HL-60/S4 treated with phorbol 12-myristate 13-acetate at 8.2 ng/mL for 4 days and 3 days (cell line): ENCODE data around the gene SERPINB13.
"Not testable (repeated sequence)": the region's sequence is repeated elsewhere in the genome, so short reads cannot be mapped to it uniquely, and the experiment has no call there.

ENCODE experiments used
- in situ Hi-C: fragments of 300-500 bp; cut with MboI; formaldehyde crosslinking; loops from 2 replicates; pipeline ENCODE4 v1.15.0; 2022; ENCODE audit warnings: low sequenced_read_pairs

Gene SERPINB13

DNA sequence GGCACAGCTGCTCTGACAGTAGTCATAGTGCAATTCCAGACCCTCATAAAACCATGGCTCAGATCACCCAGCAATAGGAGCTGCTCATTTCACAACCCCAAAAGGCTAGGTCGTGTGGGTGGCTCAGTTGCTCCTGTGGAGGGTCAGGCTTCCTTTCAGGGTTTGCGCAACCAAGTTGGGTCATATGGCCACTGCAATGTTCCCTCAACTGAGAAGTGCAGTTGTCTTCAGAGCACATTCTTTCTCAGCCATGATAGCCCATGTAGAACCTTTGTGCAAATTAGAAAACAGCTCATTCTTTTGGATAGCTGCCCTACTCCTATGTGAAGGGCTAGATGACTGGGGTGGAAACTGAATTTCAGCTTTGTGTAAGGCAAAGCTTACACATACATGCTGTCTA is 3.2 kb downstream of the SERPINB13 start:
- in situ Hi-C loops = no loop called here

DNA sequence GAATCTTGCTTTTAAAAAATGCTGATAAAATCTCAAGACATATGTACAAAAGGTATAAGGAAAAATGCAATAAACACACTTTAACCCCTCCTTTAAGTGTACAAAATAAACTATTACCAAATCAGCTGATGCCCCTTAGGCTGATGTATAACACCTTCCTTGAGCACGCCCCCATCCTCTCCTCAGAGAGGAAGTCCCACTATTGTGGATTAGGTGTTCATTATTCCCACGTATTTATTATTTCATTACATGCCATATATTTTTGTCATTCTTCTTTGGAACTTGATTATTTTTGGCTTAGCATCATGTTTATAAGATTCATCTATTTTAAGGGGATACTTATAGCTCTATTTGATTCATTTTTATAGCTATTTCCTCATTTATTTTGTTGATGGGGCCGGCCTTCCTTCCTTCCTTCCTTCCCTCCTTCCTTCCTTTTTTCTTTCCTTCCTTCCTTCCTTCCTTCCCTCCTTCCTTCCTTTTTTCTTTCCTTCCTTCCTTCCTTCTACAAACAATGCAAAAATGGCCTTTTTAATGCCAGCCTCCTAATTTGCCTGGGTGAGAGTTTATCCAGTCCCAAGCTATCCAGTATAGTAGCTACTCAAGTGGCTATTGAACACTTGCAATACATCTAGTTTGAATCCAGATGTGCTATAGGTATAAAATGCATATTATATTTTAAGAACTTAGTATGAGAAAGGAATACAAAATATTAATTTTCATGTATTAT is 4.0 kb downstream of the SERPINB13 start:
- in situ Hi-C loops = no loop called here

DNA sequence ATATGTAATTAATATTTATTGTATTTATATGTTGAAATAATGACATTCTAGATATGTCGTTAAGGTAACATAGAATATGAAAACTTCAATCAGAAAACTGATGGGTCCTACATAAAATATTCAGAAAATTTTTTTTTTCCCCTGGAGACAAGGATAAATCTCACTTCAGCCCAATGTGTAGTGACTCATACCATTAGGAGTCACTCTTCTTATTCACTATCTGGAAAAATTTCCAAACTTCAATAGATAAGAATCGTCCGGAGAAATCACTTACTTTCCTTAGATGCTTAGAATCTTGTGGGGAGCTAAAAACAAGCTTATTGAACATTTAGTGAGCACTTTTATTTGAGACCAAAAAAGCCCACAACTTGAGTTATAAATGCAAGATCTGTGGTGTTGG is 4.6 kb downstream of the SERPINB13 start:
- in situ Hi-C loops = no loop called here

DNA sequence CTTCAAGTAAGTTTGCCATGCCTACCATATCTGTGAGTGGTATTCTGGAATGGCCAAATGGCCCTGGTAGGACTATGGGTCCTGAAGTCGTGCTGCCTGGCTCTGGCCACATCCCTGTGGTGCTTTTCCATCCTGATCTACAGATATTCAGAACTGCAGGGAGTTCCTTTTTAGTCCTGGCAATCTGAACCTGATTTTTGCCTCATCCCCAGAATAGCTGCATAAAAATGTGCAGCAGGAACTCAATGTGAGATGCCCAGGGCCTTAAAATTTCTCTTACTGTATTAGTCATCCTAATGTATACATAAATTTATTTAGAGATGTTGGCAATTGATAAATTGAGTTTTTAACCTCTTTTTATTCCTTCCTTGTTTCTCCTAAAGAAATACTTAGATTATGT is 5.3 kb downstream of the SERPINB13 start:
- in situ Hi-C loops = no loop called here

DNA sequence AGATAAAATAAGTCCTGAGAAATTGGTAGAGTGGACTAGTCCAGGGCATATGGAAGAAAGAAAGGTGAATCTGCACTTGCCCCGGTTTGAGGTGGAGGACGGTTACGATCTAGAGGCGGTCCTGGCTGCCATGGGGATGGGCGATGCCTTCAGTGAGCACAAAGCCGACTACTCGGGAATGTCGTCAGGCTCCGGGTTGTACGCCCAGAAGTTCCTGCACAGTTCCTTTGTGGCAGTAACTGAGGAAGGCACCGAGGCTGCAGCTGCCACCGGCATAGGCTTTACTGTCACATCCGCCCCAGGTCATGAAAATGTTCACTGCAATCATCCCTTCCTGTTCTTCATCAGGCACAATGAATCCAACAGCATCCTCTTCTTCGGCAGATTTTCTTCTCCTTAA is 9.8 kb downstream of the SERPINB13 start:
- in situ Hi-C loops = no loop called here

DNA sequence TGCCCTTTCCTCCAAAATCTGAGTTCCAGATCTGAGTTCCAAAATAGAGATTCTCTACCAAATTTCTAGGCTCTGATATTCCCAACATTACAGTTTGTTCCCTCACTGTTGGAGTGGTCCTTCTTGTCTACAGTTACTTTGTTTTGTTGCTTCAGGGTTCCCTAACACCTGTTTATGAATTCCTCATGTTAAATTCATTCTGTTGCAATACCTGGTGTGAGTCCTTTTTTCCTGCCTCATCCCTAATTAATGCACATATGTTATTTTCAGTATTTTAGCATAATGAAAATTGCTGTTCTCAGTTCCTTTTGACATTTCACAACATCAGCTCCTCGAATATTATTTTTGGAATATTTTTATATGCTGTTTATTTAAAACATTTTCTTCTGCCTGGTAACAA is 16.2 kb downstream of the SERPINB13 start:
- in situ Hi-C loops = no loop called here

DNA sequence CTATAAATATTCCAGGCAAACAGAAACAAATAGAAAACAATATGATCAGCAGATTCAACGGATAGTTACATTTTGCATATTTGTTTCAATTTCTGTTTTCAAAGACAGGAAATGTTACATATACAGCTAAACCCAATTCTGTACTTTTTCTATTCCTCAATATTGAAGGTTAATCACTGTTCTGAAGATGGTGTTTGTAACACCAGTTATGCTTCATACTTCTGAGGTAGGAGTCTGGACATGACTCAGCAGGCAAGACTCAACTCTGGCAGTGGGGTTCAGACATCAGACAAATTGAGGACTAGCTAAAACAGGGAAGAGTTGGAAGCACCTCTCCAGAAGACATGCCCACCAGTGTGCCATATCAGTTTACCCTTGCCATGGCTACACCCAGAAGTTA is 16.6 kb downstream of the SERPINB13 start:
- in situ Hi-C loops = no loop called here

DNA sequence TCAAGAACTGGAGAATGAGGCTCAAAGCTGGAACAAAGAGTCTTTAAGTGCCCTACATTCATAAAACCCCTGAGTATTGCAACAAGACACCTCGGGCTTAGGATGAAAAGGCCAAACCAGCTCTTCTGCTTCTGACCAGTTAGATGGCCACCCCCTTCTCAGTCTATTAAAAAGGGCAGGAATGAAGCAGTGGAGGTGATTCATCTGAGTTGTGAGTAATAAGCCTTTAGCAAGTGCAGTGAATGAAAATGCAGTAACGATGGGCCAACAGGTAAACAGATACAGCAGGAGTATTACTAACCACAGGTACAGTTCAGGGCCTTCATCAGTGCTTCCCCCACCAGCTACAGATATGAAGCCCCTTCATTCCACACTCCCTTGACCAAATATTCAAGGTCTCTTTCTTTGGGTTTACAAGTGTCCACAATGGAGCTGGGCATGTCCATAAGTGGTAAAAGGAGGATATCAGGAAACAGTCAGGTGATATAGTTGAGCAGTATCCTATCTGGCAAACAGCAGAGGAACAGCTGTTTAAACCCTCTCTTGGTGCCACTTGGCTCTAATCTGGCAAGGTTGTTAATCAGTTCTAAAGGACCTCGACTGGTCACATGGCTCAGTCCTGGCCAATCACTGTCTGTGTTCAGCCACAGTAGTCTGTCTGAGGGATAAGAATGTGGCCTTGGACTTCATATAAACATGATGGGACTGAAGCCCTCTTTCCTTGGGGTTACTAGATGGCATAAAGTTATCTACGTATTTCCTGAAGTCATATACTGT is 17.8 kb downstream of the SERPINB13 start:
- in situ Hi-C loops = no loop called here

DNA sequence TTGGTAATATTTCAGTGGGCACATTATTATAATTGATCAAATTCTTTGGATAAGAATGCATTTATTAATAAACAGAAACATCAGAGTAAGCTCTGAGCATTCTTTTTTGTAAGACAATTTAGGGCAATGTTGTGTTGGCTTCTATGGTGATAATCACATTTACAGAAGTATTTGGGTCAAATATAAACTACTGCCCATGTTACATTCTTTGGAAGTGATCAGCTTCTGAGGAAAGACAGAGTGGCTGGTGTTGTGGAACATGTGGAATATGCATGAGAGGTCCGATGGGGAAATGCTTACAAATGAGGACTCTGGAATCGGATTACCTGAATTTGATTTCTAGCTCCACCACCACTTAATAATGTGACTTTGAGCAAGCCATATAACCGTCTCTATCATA is 19.4 kb downstream of the SERPINB13 start:
- in situ Hi-C loops = no loop called here

DNA sequence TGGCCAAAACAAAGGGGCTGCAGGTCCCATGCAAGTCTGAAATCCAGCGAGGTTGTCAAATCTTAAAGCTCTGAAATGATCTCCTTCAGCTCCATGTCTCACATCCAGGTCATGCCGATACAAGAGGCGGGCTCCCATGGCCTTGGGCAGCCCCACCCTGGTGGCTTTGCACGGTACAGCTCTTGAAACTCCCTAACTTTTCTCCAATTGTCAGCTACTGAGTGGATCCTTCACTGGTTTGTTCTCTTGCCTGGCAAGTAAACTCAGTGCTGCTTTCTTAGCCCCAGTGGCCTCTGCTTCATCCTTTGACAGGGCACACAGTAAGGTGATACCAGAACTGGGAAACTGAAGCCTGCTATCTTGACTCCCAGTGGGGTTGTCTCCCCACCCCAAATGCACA is 26.3 kb downstream of the SERPINB13 start:
- in situ Hi-C loops = no loop called here

DNA sequence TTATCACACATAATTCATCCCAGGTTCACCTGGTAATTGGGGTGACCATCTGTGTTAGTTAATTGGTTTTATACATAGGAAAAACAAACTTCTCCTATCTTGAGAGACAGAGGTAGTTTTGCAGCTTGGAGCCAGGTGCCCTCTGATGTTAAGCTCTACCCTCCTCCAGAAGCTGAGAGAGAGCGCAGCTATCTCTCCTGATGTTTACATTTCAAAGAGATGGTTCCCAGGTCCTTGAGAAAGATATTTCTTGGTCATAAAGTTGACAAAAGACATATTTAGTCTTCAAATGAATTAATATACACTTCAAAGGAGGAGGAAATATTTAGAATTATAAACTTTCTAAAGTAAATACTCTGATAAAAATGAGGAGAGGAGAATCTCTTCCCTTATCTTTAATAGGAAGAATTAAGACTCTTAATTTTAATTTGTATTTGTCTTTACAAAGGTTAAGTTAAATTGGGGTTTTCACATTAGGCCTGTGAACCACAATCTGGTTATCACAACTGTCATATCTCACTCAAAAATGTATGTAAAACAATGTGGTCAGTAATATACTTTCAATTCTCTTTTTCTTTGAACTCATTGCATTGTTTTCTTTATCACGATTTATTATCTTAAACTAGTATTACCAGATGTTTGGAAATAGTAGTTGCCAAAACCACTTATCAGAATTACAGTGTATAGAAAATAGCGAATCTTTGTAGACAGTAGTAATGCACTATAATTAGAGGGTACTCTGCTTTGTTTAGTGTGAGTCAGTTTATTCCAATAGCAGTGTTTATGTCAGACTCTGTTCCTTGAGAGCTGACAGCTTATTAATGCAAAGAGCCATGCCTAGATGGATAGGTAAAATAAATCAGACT is 30.1 kb downstream of the SERPINB13 start:
- in situ Hi-C loops = no loop called here

DNA sequence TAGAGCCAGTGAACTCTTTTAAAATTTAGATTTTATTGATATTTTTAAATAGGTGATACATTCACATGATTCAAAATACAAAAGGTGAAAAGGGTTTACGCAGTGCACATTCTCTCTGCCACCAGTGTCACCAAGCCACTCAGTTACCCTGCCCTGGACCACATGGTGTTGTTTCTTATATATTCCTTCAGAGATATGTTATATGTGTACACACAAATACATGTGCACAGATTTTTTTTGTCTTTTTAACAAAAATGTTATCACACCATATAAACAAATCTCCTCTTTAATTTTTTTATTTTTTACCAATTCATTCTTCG is 30.7 kb downstream of the SERPINB13 start:
- in situ Hi-C loops = no loop called here

DNA sequence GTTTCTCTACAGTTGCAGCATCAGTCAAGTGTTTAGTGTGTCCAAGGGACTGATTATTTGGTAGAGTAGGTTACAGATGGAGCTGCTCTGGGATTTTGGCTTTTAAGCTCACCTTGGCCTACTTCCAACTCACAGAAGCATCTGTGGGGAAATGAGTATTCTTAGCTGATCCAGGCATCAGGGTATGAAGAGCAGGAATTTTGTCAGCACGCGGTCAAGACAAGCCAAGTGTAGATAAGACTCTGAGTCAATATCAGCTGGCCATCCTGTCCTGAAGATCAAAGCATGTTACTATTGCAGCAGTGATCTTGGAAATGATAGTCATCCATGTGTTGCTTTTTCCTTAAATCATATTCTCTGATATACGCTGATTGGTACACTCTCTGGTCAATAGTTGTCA is 32.5 kb downstream of the SERPINB13 start:
- in situ Hi-C loops = no loop called here

DNA sequence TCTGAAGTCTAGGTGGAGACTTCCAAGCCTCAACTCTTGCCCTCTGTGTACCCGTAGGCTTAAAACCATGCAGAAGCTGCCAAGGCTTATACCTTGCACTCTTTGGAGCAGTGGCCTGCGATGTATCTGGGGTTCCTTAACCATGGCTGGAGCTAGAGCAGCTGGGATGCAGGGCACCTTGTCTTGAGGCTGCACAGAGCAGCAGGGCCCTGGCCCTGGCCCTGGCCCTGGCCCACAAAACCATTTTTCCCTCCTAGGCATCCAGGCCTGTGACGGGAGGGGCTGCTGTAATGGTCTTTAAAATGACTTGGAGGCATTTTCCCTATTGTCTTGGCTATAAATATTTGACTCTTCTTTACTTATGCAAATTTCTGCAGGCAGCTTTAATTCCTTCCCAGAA is 37.7 kb downstream of the SERPINB13 start:
- in situ Hi-C loops = no loop called here

DNA sequence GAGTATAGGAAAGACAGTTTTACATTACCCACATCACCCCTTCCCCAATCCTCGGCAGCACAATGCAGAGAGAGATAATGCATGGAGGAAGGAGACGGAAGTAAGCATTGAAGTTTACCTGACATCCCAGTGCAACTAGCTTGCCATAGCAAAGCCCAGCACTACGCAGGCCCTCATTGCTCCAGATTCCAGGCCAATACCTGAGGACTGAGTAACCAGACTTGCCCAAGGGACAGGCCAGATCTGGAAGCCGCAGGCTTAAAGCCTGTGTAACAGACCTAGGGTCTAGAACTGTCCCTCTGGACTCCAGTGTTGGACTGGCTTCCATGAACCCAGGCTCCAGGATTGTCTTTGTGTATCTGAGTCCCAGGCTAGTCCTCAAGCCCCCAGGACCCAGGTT is 39.3 kb downstream of the SERPINB13 start:
- in situ Hi-C loops = no loop called here

DNA sequence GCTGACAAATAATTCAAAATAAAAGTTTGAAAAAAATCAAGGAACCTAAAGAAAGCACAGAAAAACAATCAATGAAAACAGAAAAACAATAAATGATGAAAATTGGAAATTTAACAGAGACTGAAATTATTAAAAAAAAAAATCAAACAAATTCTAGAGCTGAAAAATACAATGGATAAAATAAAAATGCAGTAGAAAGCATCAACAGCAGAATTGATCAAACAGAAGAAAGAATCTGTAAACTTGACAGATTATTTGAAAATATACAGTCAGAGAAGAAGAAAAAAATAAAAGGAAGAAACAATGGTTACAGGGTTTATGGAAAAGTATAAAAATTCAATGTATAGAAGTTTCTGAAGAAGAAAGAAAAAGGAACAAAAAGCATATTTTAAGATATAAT is 40.7 kb downstream of the SERPINB13 start:
- in situ Hi-C loops = no loop called here

DNA sequence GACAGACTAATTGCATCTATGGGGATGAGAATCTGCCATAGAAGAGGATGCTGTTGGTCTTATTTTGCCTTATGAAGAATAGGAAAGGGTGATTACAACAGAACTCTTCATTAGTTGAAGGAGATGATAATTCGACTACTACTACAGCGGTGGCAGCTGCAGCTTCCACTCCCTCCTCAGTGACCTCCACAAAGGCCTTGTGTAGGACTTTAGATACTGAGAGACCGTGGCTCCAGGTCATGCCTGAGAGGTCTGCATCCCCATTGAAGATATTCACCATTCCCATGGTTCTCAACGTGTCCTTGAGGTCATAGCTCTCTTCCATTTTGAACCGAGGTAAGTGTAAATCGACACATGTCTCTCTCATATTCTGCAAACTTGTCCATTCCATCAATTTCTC is 50.6 kb downstream of the SERPINB13 start:
- in situ Hi-C loops = no loop called here

DNA sequence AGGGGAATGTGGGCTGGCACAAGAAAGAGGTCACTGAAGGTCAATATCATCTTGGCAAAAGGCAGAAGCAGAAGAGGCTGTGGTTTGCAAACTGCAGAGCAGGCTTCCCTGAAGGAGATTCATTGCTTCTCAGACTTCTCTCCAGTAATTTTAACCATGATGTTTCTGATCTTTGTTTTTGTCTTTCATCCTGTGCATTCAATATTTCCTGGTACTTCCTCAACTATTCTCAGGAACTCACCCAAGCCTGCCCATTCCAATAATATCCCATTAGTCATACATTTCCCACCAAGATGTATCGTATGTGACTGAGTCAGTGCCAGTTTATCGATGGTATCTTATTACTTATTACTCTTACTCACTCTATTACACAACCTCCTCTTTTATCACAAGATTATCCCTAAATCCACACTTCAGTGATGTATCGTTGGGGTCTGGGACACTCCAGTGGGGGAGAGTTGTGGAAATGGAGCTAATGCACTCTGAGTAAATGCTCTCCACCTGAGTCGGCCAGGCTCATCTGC is 54.1 kb downstream of the SERPINB13 start:
- in situ Hi-C loops = not testable (repeated sequence)

DNA sequence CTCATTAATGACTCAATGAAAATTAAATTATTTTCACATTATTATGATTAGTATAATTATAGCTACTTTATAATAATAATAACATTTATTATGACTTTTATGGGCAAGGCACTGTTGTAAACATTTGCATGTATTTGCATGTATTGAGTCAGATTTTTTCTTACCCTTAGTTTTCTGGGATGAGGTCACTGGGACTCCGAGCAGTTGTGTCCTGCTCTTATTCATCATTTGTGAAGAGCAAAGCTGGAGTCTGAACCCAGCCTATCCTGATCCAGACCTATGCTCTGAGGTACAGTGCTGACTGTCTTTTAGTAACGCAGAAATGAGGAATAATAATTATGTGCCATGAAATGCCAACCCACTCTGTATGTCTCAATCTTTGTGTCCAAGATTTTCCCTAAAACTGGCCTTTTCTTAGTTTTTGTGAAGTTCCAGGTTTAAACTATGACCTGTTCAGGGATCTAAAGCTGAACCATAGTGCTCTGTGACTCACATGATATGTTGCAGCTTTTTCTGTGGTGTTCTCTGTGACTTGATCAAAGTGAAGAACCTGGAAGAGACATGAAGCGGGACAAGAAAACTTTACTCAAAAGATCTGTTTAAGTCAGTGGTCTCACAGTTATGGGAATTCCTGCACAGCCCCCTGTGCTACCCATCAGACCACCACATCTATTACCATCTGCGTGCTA is 55.7 kb downstream of the SERPINB13 start:
- in situ Hi-C loops = not testable (repeated sequence)

DNA sequence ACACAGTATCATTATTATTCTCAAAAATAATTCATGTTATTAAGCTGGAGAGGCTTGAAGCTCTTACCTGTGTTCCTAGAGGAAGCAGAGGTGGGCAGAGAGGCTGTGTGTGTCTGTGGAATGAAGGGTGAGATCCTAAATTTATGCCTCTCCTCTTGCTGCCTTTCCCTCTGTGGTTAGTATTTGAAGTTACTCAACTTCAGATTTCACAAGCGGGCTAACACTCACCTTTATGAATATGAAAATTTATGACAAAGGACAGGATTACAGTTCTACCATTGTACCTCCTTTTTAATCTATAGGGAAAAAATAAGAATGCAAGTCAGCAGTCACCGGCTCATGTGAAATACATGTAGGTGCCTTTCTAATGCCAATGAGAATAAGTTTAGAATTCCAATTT is 57.0 kb downstream of the SERPINB13 start, which contains the start of gene SERPINB4:
TSS of gene SERPINB4 (minus strand) at position 115 of the 400 bp plus-strand sequence. CDS start 679 bp downstream, outside the sequence.
- in situ Hi-C loops = not testable (repeated sequence)

DNA sequence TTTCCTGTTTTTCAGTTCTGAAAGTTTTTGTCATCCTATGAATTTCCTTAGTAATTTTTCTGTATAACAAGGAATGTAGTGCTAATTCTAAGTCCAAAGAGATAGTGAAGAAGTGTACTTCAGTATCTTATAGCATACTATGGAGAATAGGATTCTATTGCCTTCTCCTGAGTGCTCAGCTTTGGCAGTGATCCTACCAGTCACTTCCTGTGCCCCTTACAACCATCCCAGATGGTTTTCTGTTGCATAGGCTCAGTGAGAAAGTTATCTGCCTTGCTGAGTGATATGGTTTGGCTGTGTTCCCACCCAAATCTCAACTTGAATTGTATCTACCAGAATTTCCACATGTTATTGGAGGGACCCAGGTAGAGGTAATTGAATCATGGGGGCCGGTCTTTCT is 57.6 kb downstream of the SERPINB13 start:
- in situ Hi-C loops = not testable (repeated sequence)
